Stomach (tissue), 4 donors: ENCODE data around the gene PDE8B.

Source experiments
- CTCF ChIP-seq, 7 experiments: fragments of 450-650 bp in 4 of 7; fragments of 200-600 bp in 3 of 7; sonication (generic) in 3 of 7; IDR thresholded peaks; one replicate each; pipeline ENCODE4 v1.5.1; 2016 to 2019; ENCODE audit warnings: antibody characterized with exemption in 7 of 7, control low read depth in 2 of 7, mild to moderate bottlenecking in 1 of 7
- POLR2AphosphoS5 ChIP-seq, 3 donors: sonication (generic); formaldehyde crosslinking; IDR thresholded peaks; one replicate each; pipeline ENCODE4 v1.6.1; 2016; ENCODE audit warnings: antibody characterized with exemption in 3 of 3

DNA sequence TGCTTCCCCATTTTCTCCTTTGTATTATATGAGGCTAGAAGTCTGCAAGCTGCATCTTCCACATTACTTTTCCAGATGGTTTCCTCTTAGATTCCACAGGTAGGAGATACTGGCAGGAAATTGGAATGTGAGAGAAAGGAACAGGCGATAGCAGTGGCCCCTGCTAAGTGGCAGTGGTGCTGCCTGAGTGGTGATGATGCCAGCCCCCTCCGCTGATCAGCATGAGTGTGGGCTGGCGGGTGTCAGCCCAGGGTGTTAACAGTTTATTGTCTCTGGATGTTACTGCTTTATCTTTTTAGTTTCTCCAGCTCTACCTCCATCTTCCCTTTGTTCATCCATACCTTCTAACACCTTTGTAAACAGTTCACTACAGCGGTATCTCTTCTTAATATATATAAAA is 13.2 kb downstream of the PDE8B start:
- TF ChIP-seq CTCF (IDR thresholded peaks at IDR 0.05) (no peak), POLR2AphosphoS5 (IDR thresholded peaks at IDR 0.05) (no peak)
